CD4-positive, alpha-beta T cell (primary cell): ENCODE measurements around the gene ZDHHC1. TPM values are rescaled to one million over a fixed set of nuclear protein-coding genes. Genes with fewer than 3 reads are reported as not detected.

Source experiments
- ATAC-seq: fragments of 200-7000 bp; cut with Tn5 transposase; one replicate; pipeline ENCODE4 v1.10.0; 2022; ENCODE audit warnings: mild to moderate bottlenecking; ENCODE audit not compliant: poor library complexity
- CTCF ChIA-PET: fragments of 350-600 bp; sonication (Branson Sonifier 250); formaldehyde crosslinking; loops from one replicate; lab custom pipeline; 2021; ENCODE audit warnings: antibody characterized with exemption, inconsistent platforms; lab: Charles Lee
- POLR2A ChIA-PET: fragments of 350-600 bp; sonication (Branson Sonifier 250); formaldehyde crosslinking; loops from one replicate; lab custom pipeline; 2021; ENCODE audit warnings: antibody characterized with exemption, inconsistent platforms; lab: Charles Lee
- DNase-seq, 14 experiments: peaks; one replicate each; pipeline ENCODE4 v3.0.0-alpha.2; 2013 to 2020; ENCODE audit warnings: mixed read lengths in 2 of 14
- H3K27ac ChIP-seq, 2 donors: one replicate each; pipeline versions ENCODE4 v1.5.1 to v1.7.0; 2013; ENCODE audit warnings: low read length in 2 of 2, low read depth in 1 of 2, mild to moderate bottlenecking in 1 of 2
- H3K27me3 ChIP-seq, 2 experiments: 1 replicate in 1 of 2; 2 replicates in 1 of 2; pipeline versions ENCODE4 v1.6.1 to v1.7.0; 2013; ENCODE audit warnings: low read length in 2 of 2, control low read depth in 1 of 2, mild to moderate bottlenecking in 1 of 2, moderate library complexity in 1 of 2; ENCODE audit not compliant: insufficient read depth in 2 of 2, control insufficient read depth in 1 of 2
- H3K36me3 ChIP-seq: one replicate; pipeline ENCODE4 v1.6.1; 2013; ENCODE audit warnings: low read length, control low read depth; ENCODE audit not compliant: insufficient read depth
- H3K4me1 ChIP-seq: one replicate; pipeline ENCODE4 v1.6.1; 2013; ENCODE audit warnings: low read length, control low read depth; ENCODE audit not compliant: insufficient read depth
- H3K4me3 ChIP-seq: one replicate; pipeline ENCODE4 v1.5.1; 2013; ENCODE audit warnings: mild to moderate bottlenecking, low read length, moderate library complexity
- H3K9me3 ChIP-seq, 2 experiments: 1 replicate in 1 of 2; 2 replicates in 1 of 2; pipeline versions ENCODE4 v1.6.1 to v1.7.0; 2013; ENCODE audit warnings: low read length in 2 of 2, mild to moderate bottlenecking in 2 of 2, control low read depth in 1 of 2, moderate library complexity in 1 of 2; ENCODE audit not compliant: control insufficient read depth in 1 of 2, insufficient read depth in 1 of 2
- H3K27ac Mint-ChIP-seq: one replicate; pipeline ENCODE4 v1.8.0; 2020; ENCODE audit warnings: mixed read lengths
- H3K27me3 Mint-ChIP-seq: one replicate; pipeline ENCODE4 v1.8.0; 2021; ENCODE audit warnings: mixed read lengths
- H3K36me3 Mint-ChIP-seq: one replicate; pipeline ENCODE4 v1.8.0; 2021; ENCODE audit warnings: low read depth, mixed read lengths
- H3K4me1 Mint-ChIP-seq: one replicate; pipeline ENCODE4 v1.8.0; 2021; ENCODE audit warnings: low read depth, mixed read lengths
- H3K4me3 Mint-ChIP-seq: one replicate; pipeline ENCODE4 v1.8.0; 2020; ENCODE audit warnings: mild to moderate bottlenecking, mixed read lengths
- H3K9me3 Mint-ChIP-seq: one replicate; pipeline ENCODE4 v1.8.0; 2020; ENCODE audit warnings: mixed read lengths
- CTCF ChIP-seq: fragments of 200-600 bp; IDR thresholded peaks from one replicate; pipeline ENCODE4 v1.8.0; 2022; ENCODE audit warnings: antibody characterized with exemption, mild to moderate bottlenecking
- intact Hi-C, 2 experiments: fragments of 100-400 bp; cut with DNase I in 1 of 2; cut with micrococcal nuclease in 1 of 2; formaldehyde crosslinking; loops; one replicate each; pipeline versions ENCODE4 v1.15.1 to v1.9.0; 2023 to 2025; cut with DNase I, micrococcal nuclease
- total RNA-seq, 174 experiments: library from RNA in 2 of 174; stranded (reverse) in 2 of 174; gene quantifications; one replicate each; pipeline ENCODE4 v1.2.3 and lab custom pipeline; 2021 to 2026

The ZDHHC1 gene
- total RNA-seq, 2 experiments from 2014 or later, result 0.22 TPM; not detected in 1

- Mint-ChIP-seq H3K9me3 (no peaks in the 10 kb centered on the region), H3K4me3 (no peak overlapping the region), H3K27ac (no peak overlapping the region), H3K36me3 (peaks cover 38% of the 10 kb centered on the region), H3K27me3 (no peaks in the 10 kb centered on the region), H3K4me1 (peaks cover 22% of the 10 kb centered on the region)
- no peak overlapping the region for H3K27ac ChIP-seq
- H3K36me3 ChIP-seq, result peaks cover 53% of the 10 kb centered on the region
- H3K4me1 ChIP-seq, result peaks cover 14% of the 10 kb centered on the region
- H3K27me3 ChIP-seq, result no peaks in the 10 kb centered on the region
- ATAC-seq (peak; percentile 32), DNase-seq (no peak)
- POLR2A ChIA-PET, result no interaction called here
- intact Hi-C loops, result loop anchor here in 1 of 2 experiments (10.0 kb wide), 1 partner anchor 312 kb away; no protein-coding TSS in a partner anchor
- no peaks in the 10 kb centered on the region for H3K9me3 ChIP-seq
- no peak for TF ChIP-seq CTCF
- H3K4me3 ChIP-seq, result no peak overlapping the region
- CTCF ChIA-PET, result no interaction called here
Measured at GRCh38 chr16:67456391-67457081, 40.3 kb upstream of the ZDHHC1 start.

GRCh38 chr16:67454852-67455251, 38.6 kb upstream of the ZDHHC1 start:
- no peak overlapping the region for H3K4me3 ChIP-seq
- no peaks in the 10 kb centered on the region for H3K27me3 Mint-ChIP-seq
- peaks cover 50% of the 10 kb centered on the region for H3K36me3 ChIP-seq
- no peaks in the 10 kb centered on the region for H3K9me3 ChIP-seq
- H3K9me3 Mint-ChIP-seq, result no peaks in the 10 kb centered on the region
- H3K27me3 ChIP-seq, result no peaks in the 10 kb centered on the region
- peaks cover 6% of the 10 kb centered on the region for H3K4me1 ChIP-seq
- TF ChIP-seq CTCF, result no peak
- no peak overlapping the region for H3K27ac ChIP-seq
- intact Hi-C loops, result loop anchor here in 1 of 2 experiments (10.0 kb wide), 1 partner anchor 310 kb away; no protein-coding TSS in a partner anchor
- ATAC-seq, result no peak
- H3K4me1 Mint-ChIP-seq, result peaks cover 16% of the 10 kb centered on the region
- DNase-seq, result no peak
- ChIA-PET CTCF (no interaction called here), POLR2A (no interaction called here)
- H3K27ac Mint-ChIP-seq, result no peak overlapping the region
- no peak overlapping the region for H3K4me3 Mint-ChIP-seq
- peaks cover 52% of the 10 kb centered on the region for H3K36me3 Mint-ChIP-seq

GRCh38 chr16:67454104-67454503, 37.8 kb upstream of the ZDHHC1 start:
- Histone ChIP-seq H3K27ac (no peak overlapping the region), H3K36me3 (peaks cover 53% of the 10 kb centered on the region), H3K27me3 (no peaks in the 10 kb centered on the region), H3K9me3 (no peaks in the 10 kb centered on the region), H3K4me1 (no peaks in the 10 kb centered on the region), H3K4me3 (no peak overlapping the region)
- Mint-ChIP-seq H3K4me3 (peak overlapping the region; percentile 7), H3K4me1 (peaks cover 16% of the 10 kb centered on the region), H3K27ac (peak overlapping the region; percentile 37), H3K36me3 (peaks cover 60% of the 10 kb centered on the region), H3K9me3 (no peaks in the 10 kb centered on the region), H3K27me3 (no peaks in the 10 kb centered on the region)
- TF ChIP-seq CTCF, result no peak
- ChIA-PET CTCF (no interaction called here), POLR2A (no interaction called here)
- DNase-seq, result no peak
- intact Hi-C loops, result loop anchor here in 1 of 2 experiments (10.0 kb wide), 1 partner anchor 309 kb away; no protein-coding TSS in a partner anchor
- ATAC-seq, result no peak
